Esophagus squamous epithelium (tissue), 4 donors: ENCODE results near the gene SREBF1.

Experiments used
- CTCF ChIP-seq, 6 experiments: fragments of 450-650 bp in 4 of 6; fragments of 200-600 bp in 2 of 6; sonication (generic) in 2 of 6; IDR thresholded peaks; one replicate each; pipeline ENCODE4 v1.5.1; 2016 to 2019; ENCODE audit warnings: antibody characterized with exemption in 6 of 6, mild to moderate bottlenecking in 4 of 6, moderate library complexity in 4 of 6
- POLR2A ChIP-seq, 4 donors: fragments of 450-650 bp; IDR thresholded peaks; one replicate each; pipeline ENCODE4 v1.6.1; 2017; ENCODE audit warnings: antibody characterized with exemption in 4 of 4, mild to moderate bottlenecking in 4 of 4, moderate library complexity in 3 of 4

GRCh38 chr17:17822616-17823015, 14.2 kb downstream of the SREBF1 start:
- TF ChIP-seq CTCF (IDR thresholded peaks at IDR 0.05) (no peak), POLR2A (IDR thresholded peaks at IDR 0.05) (no peak)
